ENCODE results near the gene TTLL5.

The TTLL5 gene

DNA sequence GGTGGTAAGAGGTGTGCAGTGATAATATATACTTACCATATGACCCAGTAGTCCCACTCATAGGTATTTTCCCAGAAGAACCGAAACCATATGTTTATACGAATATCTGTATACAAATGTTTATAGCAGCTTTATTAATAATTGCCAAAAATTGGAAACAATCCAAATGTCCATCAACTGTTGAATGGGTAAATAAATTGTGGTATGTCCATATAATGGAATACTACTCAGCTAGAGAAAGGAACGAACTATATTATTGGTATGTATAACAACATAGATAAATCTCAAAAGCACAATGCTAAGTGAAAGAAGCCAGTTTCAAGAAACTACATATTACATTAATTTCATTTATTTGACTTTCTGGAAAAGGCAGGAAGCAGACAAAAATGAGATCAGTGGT is 66.1 kb downstream of the TTLL5 start:
- DNase-seq (ENCODE audit: insufficient read length, low spot score): no peak
- FAIRE-seq: peak; percentile 63

DNA sequence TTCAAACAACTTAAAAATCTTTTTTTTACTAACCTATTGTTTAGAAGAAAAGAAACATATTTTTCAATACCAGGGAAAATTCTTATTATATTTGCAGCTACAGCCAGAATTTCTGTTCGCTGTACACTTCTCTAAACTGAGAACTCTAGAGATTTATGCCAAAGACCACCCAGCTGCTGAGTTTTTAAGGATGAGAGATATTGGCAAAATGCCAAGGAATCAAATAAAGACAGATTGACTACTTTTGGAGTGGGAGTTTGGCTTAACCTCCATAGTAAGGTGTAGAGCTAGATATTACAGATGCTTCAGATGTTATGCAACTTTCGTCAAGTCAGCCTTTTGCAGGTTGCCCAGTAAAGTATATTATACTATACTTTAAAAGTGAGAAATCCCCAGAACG is 71.8 kb downstream of the TTLL5 start:
- DNase-seq (ENCODE audit: insufficient read length, low spot score) (no peak), FAIRE-seq (no peak)

DNA sequence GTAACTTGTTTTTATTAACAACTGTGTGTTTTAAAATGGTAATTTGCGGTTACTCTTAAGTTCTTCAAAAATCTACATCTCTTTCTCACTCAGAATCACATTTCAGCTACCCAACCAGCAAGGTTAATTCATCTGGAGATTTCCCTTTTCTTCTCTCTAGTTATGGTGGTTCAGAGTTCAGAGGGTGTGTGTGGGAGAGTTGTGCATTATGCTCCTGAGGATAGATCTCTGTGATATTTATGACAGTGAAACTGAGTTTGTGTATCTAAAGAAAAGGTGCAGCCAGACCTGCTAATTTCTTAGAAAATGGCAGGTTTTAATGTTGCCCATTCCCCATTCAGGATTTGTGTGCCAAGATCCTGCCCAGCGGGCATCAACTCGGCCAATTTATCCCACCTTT is 73.8 kb downstream of the TTLL5 start:
- FAIRE-seq: peak; percentile 42
- DNase-seq (ENCODE audit: insufficient read length, low spot score): no peak

DNA sequence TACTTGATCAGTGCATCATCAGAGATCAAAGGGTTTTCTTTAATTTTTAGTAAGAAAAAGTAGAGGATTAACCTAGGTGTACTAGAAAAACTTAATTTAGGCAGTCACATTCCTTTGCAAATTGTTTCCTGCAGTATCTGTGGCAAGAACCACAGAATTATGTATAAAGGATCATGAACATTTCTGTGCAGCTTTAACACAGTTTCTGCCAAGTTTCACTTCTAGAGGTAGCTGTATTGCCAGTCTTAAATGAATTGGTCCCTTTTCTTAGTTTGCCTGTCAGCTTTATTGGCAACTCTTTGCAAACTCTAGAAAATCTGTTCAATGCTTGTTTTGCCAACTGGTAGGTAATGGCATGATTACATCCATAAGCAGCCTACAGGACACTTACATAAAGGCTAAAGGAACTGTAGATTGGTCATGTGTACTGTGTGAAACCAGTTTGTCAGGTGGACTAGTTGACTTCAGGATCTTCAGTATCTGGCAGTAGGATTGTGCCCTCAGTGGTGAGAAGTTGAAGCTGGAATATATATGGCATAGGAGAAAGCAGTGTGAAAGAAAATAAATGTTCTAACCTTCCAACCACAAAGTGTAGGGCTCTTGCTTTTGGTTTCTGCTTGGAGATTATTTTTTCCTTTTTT is 75.9 kb downstream of the TTLL5 start:
- no peak for DNase-seq (ENCODE audit: insufficient read length, low spot score)
- FAIRE-seq: peak; percentile 64

DNA sequence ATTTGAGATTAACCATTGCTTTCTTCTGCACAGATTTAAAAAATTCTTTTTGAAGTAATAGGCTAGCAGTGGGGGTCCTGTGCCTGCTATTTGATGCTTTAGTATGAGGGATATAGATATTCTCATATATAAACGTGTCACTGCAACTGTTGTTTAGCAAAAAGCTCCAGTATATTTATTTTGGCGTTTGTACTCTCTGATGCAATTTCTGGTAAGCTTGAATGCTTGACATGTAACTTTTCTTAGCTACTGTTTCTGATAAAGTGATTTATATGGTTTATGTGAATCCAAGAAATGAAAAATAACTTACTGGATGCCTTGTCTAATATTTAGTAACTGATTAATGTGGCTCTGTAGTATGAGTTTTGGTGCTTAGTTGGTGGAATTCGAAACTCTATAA is 77.1 kb downstream of the TTLL5 start:
- FAIRE-seq (no peak), DNase-seq (ENCODE audit: insufficient read length, low spot score) (no peak)

DNA sequence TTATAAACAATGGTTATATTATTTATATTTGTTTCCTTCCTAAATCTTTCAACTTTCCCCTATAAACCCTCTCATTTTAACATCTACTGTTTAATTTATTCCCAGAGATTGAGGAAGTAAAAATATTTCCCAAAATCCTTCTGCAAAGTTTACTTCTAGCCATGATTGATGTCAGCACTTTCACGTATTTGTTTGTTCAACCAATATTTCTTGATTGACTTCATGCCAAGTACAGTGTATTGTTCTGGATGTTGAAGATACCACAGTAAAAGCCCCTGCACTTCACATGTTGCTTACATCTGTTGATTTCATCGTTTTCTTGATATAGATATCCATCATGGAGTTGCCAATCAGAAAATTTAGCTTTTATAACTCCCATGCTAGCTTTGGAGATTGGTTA is 81.8 kb downstream of the TTLL5 start:
- FAIRE-seq (no peak), DNase-seq (ENCODE audit: insufficient read length, low spot score) (no peak)

DNA sequence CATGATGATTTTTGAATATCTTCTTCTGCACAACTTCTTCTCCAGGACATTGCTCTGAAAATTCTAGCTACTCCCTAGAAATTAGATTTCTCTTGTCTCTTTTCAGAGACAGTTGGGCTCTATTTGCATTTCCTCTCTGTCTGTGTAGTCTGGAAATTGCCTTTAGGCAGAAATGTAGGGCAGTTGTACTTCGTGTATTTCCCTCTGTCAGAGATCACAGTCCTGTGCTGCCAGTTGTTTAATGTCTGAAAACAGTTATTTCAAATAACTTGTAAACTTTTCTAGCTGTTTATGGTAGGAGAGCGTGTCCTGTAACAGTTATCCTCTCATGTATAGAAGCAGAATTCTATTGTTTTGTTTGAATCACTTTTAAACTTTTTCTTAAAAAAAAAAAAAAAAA is 86.9 kb downstream of the TTLL5 start:
- DNase-seq (ENCODE audit: insufficient read length, low spot score) (no peak), FAIRE-seq (no peak)

DNA sequence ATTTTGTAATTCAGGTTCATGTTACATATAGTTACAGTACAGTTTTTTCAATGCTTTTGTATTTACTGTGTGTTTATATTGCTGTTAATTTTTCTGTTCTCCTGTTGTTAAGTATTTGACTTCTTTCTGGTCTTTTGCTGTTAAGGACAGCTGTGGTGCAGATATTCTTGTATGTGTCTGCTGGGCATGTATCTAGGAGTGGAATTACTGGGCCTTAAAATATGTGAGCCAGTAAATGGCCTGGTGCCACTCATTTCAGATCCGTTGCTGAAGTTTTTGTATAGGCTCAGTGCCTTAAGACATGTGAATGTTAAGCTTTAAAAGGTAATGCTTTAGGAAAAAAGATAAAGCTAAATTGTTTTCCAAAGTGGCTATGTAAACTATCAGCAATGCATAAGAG is 87.3 kb downstream of the TTLL5 start:
- no peak for FAIRE-seq
- DNase-seq (ENCODE audit: insufficient read length, low spot score): no peak

DNA sequence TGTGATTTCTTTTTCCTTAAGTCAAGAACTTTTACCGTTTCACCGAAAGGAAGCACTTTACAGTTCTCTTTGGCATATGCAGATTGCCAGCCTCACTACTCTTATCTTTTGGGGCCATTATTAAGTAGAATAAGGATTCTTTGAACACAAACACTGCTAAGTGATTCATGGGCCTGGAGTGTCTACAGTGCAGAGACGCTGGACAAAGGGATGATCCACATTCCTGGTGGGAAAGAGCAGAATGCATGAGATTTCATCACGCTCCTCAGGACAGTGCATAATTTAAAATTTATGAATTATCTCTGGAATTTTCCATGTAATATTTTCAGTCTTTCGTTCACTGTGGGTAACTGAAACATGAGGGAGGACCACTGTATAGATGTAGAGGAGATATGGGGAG is 90.2 kb downstream of the TTLL5 start:
- FAIRE-seq (no peak), DNase-seq (ENCODE audit: insufficient read length, low spot score) (no peak)

DNA sequence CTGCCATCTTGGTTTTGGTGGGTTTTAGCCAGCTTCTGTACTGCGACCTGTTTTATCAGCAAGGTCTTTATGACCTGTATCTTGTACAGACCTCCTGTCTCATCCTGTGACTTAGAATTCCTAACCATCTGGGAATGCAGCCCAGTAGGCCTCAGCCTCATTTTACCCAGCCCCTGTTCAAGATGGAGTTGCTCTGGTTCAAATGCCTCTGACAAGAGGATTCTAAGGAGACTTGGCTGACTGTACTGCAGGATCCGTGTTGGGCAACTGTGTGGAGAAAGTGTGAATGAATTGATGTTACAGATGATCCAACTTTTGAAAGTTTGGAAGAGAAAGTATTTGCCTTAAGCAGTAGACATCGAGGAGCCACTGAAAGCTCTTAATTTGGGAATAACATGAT is 91.0 kb downstream of the TTLL5 start:
- DNase-seq (ENCODE audit: insufficient read length, low spot score) (no peak), FAIRE-seq (peak; percentile 40)

DNA sequence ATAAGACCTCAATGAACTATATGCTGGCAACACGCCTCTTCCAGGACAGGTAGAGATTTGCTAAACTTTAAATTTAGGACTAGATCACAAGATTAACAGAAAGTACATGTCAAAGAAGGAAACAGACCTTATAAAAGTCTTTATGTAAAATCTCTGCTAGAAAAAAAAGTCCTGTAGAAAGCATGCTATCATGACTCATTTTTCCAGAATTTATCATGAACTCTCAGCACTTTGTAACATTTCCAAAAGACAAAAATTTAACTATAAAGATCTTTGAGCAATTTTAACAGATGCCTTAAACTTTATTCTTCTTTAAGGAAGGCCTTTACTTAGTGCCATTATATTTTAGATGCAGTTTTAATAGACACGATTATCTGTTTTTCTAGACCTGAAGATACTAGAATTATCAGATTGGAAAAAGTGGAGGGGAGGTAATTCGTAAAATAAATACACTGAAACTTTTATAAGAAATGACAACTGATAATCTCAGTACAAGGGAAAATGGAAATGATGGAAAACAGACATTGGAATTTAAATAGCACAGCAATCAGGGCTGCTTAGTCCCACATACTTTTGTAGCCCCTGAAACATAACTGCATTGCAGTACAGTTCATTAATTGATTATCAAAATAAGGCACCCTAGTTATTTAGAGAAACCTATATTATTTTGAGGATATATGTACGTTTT is 92.0 kb downstream of the TTLL5 start:
- FAIRE-seq (no peak), DNase-seq (ENCODE audit: insufficient read length, low spot score) (no peak)

DNA sequence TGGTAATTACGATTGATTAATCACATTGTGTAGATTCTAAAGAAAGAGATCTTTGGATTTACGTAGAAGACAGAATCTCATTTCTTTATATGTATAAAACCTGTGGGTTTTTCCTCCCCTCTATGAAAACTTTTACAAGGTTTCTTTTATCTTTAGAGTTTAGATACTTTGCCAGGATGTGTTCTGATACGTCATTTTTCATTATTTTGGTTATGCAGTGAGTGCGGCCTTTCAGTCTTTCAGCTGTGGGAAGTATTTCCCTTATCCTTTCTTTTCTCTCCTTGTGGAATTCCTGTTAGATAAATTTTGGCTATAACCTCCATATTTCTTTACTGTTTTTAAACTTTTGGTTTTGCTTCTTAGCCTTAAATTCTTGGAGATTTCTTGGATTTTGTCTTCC is 92.7 kb downstream of the TTLL5 start:
- FAIRE-seq (no peak), DNase-seq (ENCODE audit: insufficient read length, low spot score) (no peak)

DNA sequence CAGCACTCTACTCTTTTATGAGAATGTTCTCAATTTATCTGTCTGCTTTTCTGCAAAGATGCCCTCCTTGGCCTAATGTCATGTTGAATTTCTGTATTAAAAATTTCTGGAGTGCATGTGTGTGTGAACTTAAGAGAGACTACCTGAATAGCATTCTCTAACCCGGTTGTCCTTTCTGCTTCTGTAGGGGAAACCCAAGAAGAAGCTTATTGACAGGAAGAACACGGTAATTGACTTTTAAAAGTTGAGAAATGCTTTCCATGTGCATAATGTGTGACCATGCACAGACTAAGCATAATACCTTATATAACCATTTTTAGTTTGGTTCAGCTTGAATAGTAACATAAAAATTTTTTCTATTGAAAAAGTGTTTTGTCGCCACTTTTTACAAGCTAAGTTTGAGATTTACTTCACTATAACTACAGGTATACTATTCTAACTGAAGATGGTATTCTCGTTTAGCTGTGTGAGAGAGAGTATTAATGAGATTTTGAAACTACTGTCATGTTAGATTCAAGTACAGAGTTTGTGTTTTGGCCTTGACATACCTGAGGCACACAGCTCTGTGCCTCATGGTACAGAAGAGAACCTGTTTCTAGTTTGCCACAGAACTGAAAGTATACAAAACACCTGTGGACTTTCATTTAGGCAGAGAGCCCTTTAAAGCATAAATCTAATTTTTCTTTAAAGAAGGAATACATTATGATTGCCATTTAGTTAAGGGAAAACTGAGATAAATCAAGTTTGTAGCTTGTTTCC is 96.8 kb downstream of the TTLL5 start:
- DNase-seq (ENCODE audit: insufficient read length, low spot score) (no peak), FAIRE-seq (peak; percentile 89)

DNA sequence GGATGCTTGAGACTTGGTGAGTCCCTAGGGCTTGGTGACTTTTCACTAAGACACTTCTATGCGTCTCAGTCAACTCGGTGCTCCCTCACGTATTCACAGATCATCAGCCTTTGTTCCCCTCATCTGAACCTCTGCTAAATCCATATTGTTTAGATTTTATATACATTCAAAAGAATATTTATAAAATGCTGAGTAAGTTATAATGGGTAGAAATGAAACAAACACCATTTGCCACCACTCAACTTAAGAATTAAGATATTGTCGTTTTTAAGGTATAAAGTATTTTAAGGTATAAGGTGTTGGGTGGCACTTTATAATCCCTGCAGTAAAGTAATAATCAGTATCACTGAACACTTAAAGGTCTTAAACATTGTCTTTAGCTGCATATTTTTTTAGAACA is 103.0 kb downstream of the TTLL5 start:
- DNase-seq (ENCODE audit: insufficient read length, low spot score): no peak
- FAIRE-seq: no peak

DNA sequence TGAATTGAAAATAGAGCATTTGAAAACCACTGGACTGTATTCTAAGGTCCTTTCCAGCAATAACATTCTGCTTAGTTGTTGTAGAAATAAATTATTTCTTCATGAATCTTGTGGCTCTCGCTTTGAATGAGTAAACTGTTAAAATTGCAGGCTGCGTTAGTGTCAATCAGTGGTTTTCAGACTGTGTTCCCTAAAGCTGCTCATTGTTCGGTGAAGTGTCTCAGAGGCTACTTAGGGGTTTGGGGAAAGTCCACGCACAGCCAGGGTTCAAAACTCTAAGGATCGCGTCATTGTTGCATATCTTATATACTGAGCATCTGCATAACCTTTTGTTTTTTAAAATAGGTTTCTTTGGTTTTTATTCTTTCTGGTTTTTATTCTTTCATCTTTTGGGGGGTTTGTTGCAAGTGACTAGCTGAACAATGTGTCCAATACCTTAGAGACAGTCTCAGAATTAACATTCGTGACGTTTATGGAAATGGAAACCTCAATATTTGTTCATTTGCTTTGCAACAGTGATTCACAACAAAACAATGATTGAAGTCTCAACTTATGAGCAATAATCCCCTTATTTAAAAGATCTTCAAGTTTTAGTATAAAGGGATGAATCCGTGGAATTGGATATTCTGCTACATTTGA is 108.1 kb downstream of the TTLL5 start:
- no peak for FAIRE-seq
- no peak for DNase-seq (ENCODE audit: insufficient read length, low spot score)

DNA sequence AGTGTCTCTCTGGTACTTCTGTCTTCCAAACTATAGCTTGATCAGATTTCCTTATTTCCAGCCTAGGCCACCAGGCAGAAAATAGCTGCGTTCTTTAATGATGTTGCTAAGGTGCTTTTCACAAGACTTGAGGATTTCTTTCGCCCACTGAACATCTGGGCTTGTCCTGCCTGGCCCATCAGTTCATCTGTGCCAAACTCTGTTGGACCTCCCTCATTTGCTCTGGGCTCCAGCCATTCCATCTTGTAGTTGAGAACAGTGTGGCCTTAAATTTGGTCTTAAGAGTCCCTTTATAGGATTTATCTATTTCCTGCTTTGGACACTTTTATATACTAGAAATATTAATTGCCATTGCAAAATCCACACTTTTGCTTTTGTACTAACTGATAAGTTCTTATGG is 109.6 kb downstream of the TTLL5 start:
- DNase-seq (ENCODE audit: insufficient read length, low spot score) (no peak), FAIRE-seq (no peak)

DNA sequence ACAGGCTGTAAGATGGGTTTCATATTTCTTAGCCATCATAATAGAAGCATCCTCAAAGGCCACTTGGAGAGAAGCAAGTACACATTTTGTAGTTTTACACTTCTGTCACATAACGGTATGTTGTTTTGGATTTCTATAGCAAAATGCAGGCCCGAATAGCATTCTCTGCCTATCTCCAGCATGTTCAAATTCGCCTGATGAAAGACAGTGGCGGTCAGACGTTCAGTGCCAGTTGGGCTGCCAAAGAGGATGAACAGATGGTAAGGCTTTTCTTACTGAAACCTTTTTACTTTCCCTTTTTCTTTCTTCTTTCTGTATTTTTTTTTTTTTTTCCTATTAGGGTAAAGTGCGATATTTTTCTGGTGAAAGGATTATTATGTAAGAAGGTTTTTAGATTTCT is 110.5 kb downstream of the TTLL5 start:
- peak; percentile 72 for FAIRE-seq
- no peak for DNase-seq (ENCODE audit: insufficient read length, low spot score)

DNA sequence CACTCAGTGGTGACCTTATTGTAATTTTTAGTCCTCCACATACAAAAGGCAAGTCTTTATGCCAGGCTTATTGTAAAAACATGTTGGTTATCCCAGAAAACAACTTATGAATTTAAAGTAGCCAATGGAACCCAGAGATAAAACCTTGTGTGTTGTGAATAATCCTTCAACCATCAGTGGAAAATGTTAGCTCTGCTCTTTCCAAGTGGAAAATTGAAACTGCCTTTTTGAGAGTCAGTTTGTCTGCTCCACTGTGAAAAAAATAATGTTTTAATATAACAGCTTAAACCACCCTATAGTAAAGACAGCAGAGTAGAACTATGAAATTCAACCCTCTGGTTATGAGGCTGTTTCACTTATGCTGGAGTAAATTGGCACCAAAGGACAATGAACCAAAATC is 112.0 kb downstream of the TTLL5 start:
- FAIRE-seq: no peak

DNA sequence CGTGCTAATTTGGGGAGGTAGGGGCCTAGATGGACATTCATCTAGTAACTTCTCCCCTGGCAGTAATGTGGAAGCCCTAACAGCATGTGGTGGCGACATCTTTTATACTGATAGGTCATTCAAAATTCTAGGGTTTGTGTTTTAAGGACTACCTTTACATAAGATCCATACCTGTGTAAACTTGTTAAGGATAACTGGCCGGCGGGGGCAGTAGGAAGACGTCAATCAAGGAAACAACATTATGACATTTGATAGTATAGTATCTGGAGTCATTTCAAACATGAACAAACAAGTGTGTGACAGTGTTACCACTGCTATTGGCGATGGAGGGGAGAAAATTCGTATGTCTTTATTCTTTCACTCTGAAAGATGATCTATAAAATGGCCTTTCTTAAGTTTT is 120.0 kb downstream of the TTLL5 start:
- DNase-seq (ENCODE audit: insufficient read length, low spot score) (no peak), FAIRE-seq (peak; percentile 79)

More for the DNA sequence above, 112.0 kb downstream of the TTLL5 start:
- DNase-seq (ENCODE audit: insufficient read length, low spot score): no peak

DNA sequence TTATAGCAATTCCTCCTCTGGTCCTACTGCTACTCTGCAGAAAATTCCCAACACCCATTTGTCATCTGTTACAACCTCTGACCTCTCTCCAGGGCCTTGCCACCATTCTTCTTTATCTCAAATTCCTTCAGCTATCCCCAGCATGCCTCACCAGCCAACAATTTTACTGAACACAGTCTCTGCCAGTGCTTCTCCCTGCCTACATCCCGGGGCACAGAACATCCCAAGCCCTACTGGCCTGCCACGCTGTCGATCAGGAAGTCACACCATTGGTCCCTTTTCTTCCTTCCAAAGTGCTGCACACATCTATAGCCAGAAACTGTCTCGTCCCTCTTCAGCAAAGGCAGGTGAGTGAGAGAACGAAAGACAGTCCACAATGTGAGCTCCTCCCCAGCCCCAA is 122.1 kb downstream of the TTLL5 start:
- peak; percentile 60 for FAIRE-seq
- no peak for DNase-seq (ENCODE audit: insufficient read length, low spot score)

DNA sequence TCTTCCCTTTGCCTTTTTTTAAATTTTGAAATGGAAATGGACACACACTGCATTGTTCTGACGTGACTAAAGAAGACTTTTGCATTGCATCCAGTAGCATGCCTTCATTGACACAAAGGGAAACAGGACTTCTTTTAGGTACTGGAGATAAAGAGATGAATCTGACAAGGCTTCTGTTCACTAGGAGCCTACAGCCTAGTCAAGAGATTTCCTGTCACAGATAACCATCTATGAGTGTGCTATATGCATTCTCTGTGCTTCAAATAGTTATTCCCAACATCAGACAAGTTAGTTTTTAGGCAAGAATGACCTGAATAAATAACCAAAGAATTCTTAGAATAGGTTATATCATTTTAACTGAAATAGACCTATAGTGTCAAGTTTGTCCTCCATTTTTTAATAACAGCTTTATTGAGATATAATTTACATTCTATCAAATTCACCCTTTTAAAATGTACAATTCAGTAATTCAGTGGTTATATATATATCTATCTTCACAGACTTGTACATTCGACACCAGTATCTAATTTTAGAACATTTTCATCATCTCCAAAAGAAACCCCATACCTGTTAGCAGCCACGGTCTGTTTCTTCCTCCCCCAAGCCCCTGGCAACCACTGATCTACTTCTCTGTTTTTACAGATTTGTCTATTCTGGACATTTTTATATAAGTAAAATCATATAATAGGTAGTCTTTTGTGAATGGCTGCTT is 122.7 kb downstream of the TTLL5 start:
- FAIRE-seq: peak; percentile 59
- no peak for DNase-seq (ENCODE audit: insufficient read length, low spot score)

All from HTR-8/SVneo (cell line).